Measurements from ENCODE around the gene KLHL10. TPM values are rescaled to one million over a fixed set of nuclear protein-coding genes. Genes with fewer than 3 reads are reported as not detected.

The KLHL10 gene
- total and polyA plus RNA-seq, 2 of the 13 experiments (the other 11 are each of a cell fraction or from before 2014, with no cell fraction given): 0.04 to 0.08 TPM

GRCh38 chr17:41811549-41812380, 25.9 kb upstream of the KLHL10 start, which contains the start of gene P3H4 (continued):
- TF ChIP-seq MTA1 (CRISPR knock-in tag; IDR thresholded peaks at IDR 0.05; ENCODE audit: borderline replicate concordance) (peak; percentile 92), AGO1 (IDR thresholded peaks at IDR 0.05; ENCODE audit: low read depth, low read length, poor library complexity, severe bottlenecking) (no peak), HOXA3 (CRISPR knock-in tag; IDR thresholded peaks at IDR 0.05) (peak; percentile 74), ZNF570 (CRISPR knock-in tag; IDR thresholded peaks at IDR 0.05; ENCODE audit: borderline replicate concordance) (no peak), ZNF20 (CRISPR knock-in tag; IDR thresholded peaks at IDR 0.05) (peak; percentile 38; the same call in 1 of the 2 replicates), ZNF232 (CRISPR knock-in tag; IDR thresholded peaks at IDR 0.05; ENCODE audit: borderline replicate concordance) (peak; percentile 96), ZNF275 (CRISPR knock-in tag; IDR thresholded peaks at IDR 0.05; ENCODE audit: borderline replicate concordance) (peak; percentile 74; the same call in 1 of the 2 replicates), ELF3 (CRISPR knock-in tag; IDR thresholded peaks at IDR 0.05) (peak; percentile 64), ZUFSP (CRISPR knock-in tag; IDR thresholded peaks at IDR 0.05; ENCODE audit: borderline replicate concordance) (no peak), SCMH1 (CRISPR knock-in tag; IDR thresholded peaks at IDR 0.05; ENCODE audit: borderline replicate concordance) (no peak), GMEB2 (CRISPR knock-in tag; IDR thresholded peaks at IDR 0.05; ENCODE audit: low read depth) (peak; percentile 35; the same call in 1 of the 2 replicates), CC2D1A (CRISPR knock-in tag; IDR thresholded peaks at IDR 0.05) (no peak), MEIS1 (CRISPR knock-in tag; IDR thresholded peaks at IDR 0.05; ENCODE audit: borderline replicate concordance) (peak; percentile 64; the same call in 1 of the 2 replicates), HNF4G (IDR thresholded peaks at IDR 0.05; ENCODE audit: borderline replicate concordance, low read depth, low read length) (no peak), HNF4G (CRISPR knock-in tag; IDR thresholded peaks at IDR 0.05; ENCODE audit: borderline replicate concordance, low read depth) (no peak), ZNF879 (CRISPR knock-in tag; IDR thresholded peaks at IDR 0.05) (no peak; the same call in none of the 2 replicates), ZNF790 (CRISPR knock-in tag; IDR thresholded peaks at IDR 0.05; ENCODE audit: borderline replicate concordance) (peak; percentile 56; the same call in 1 of the 2 replicates), ZNF282 (IDR thresholded peaks at IDR 0.05; ENCODE audit: partially characterized antibody) (no peak), SOX13 (IDR thresholded peaks at IDR 0.05) (no peak), SOX13 (CRISPR knock-in tag; conservative IDR thresholded peaks at IDR 0.05 in 1 of 2, IDR thresholded peaks at IDR 0.05 in 1 of 2) (no peak), ATF4 (CRISPR knock-in tag; IDR thresholded peaks at IDR 0.05) (peak in 1 of 2 experiments; percentile 67; a peak in 2 of 4 replicates), PRMT3 (CRISPR knock-in tag; IDR thresholded peaks at IDR 0.05; ENCODE audit: borderline replicate concordance, low read depth) (peak; percentile 98; the same call in 1 of the 2 replicates), AKAP8 (CRISPR knock-in tag; IDR thresholded peaks at IDR 0.05) (no peak; the same call in 1 of the 2 replicates)
